ENCODE data around the gene NAPA.

DNA sequence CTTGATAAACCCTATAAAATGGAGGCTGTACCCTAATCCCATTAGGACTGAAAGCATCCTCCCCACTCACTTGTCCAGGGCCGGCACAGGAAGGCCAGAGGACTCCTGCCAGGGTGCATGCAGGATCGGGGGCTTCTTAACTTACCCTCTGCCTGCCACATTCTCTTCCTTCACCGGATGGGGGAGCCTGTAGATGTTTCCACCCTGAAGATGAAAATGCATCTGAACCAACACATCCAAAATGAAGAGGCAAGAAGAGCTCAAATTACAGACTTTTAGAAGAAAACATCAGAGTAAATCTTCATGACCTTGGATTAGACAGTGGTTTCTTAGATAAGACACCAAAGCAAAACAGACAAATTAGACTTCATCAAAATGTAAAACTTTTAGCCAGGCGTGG lies 25.9 kb upstream of the NAPA start:
- no peak for TF ChIP-seq ZNF274 (IDR thresholded peaks at IDR 0.05; ENCODE audit: low read depth, low read length)
- TF ChIP-seq SUZ12 (IDR thresholded peaks at IDR 0.05; ENCODE audit: extremely low read depth, insufficient read depth, insufficient read length) = no peak
- TF ChIP-seq YY1 (IDR thresholded peaks at IDR 0.05; ENCODE audit: insufficient read depth, insufficient read length) = no peak

Measured in NT2/D1 (cell line).